ENCODE measurements around the gene MPG. TPM values are rescaled to one million over a fixed set of nuclear protein-coding genes. Genes with fewer than 3 reads are reported as not detected.

The MPG gene
- polyA plus RNA-seq, 1 of the 3 experiments (the other 2 are of a cell fraction): 98.3 TPM

- H4K20me1 ChIP-seq (ENCODE audit: insufficient read depth): no peaks in the 10 kb centered on the region
- H3K27me3 ChIP-seq (ENCODE audit: insufficient read depth): no peaks in the 10 kb centered on the region
- no peak for DNase-seq
- WGBS (ENCODE audit: low lambda C conversion rate): 93% methylated on average over 5 of the region's 5 CpGs
- no peak for TF ChIP-seq MAX (IDR thresholded peaks at IDR 0.05; ENCODE audit: low read depth)
- no peak for TF ChIP-seq YY1 (IDR thresholded peaks at IDR 0.05; ENCODE audit: low read depth)
- TF ChIP-seq TAF1 (IDR thresholded peaks at IDR 0.05; ENCODE audit: borderline replicate concordance, low read depth, low read length): no peak
- TF ChIP-seq USF2 (IDR thresholded peaks at IDR 0.05; ENCODE audit: borderline replicate concordance, low read depth, low read length): no peak
- no peak for TF ChIP-seq GABPA (IDR thresholded peaks at IDR 0.05; ENCODE audit: low read depth)
- no peak for TF ChIP-seq RCOR1 (IDR thresholded peaks at IDR 0.05; ENCODE audit: low read length)
- no peak for TF ChIP-seq TEAD4 (IDR thresholded peaks at IDR 0.05; ENCODE audit: borderline replicate concordance, insufficient read depth)
- no peak for TF ChIP-seq FOXJ3 (CRISPR knock-in tag; IDR thresholded peaks at IDR 0.05)
- no peak for TF ChIP-seq ELF1 (IDR thresholded peaks at IDR 0.05)
- TF ChIP-seq NFIC (IDR thresholded peaks at IDR 0.05; ENCODE audit: borderline replicate concordance): no peak
- CTCF ChIA-PET: interaction anchor here (0.7 to 27.8 kb wide), 8 partner anchors 7 to 258 kb away, joined by 3 to 793 read pairs (median 64); partner anchors contain the start of genes HBQ1 and RHBDF1
- no peaks in the 10 kb centered on the region; a peak in 1 of 4 replicates for H3K4me1 ChIP-seq (ENCODE audit: control insufficient read depth in 1 of 2, insufficient read depth in 2 of 2, low read depth in 1 of 2, low read length in 1 of 2)
- no peak overlapping the region for H2AFZ ChIP-seq (ENCODE audit: low read depth)
- H3K79me2 ChIP-seq (ENCODE audit: insufficient read depth): no peaks in the 10 kb centered on the region
- H3K36me3 ChIP-seq (replicated peaks in 1 of 2; ENCODE audit: control insufficient read depth in 1 of 2, insufficient read depth in 2 of 2, low read length in 1 of 2): peaks cover 5 to 6% of the 10 kb centered on the region in 2 experiments
- POLR2A ChIA-PET: no interaction called here
- no peak overlapping the region for H3K4me3 ChIP-seq (ENCODE audit: low read depth in 2 of 2, low read length in 1 of 2)
- H3K9me3 ChIP-seq: no peaks in the 10 kb centered on the region
- H3K9me2 ChIP-seq: no peaks in the 10 kb centered on the region
- no peak overlapping the region for H3K27ac ChIP-seq (ENCODE audit: low read depth in 2 of 2, low read length in 1 of 2)
- H3K4me2 ChIP-seq: no peak overlapping the region
- no peak overlapping the region for H3K9ac ChIP-seq
- H3F3A ChIP-seq (replicated peaks; ENCODE audit: insufficient read depth): no peaks in the 10 kb centered on the region
Observed at GRCh38 chr16:104355-104754, 26.3 kb downstream of the MPG start.

- Histone ChIP-seq H3K4me3 (ENCODE audit: low read depth in 2 of 2, low read length in 1 of 2) (no peak overlapping the region), H3K27ac (ENCODE audit: low read depth in 2 of 2, low read length in 1 of 2) (no peak overlapping the region), H2AFZ (ENCODE audit: low read depth) (no peak overlapping the region), H3K27me3 (ENCODE audit: insufficient read depth) (no peaks in the 10 kb centered on the region), H3K9ac (no peak overlapping the region), H4K20me1 (ENCODE audit: insufficient read depth) (no peaks in the 10 kb centered on the region), H3K4me2 (no peak overlapping the region), H3K9me2 (no peaks in the 10 kb centered on the region), H3K4me1 (ENCODE audit: control insufficient read depth in 1 of 2, insufficient read depth in 2 of 2, low read depth in 1 of 2, low read length in 1 of 2) (no peaks in the 10 kb centered on the region; a peak in 1 of 4 replicates), H3K9me3 (no peaks in the 10 kb centered on the region), H3F3A (replicated peaks; ENCODE audit: insufficient read depth) (no peaks in the 10 kb centered on the region), H3K36me3 (replicated peaks in 1 of 2; ENCODE audit: control insufficient read depth in 1 of 2, insufficient read depth in 2 of 2, low read length in 1 of 2) (peaks cover 6 to 11% of the 10 kb centered on the region in 2 experiments), H3K79me2 (ENCODE audit: insufficient read depth) (no peaks in the 10 kb centered on the region)
- DNase-seq: no peak
- WGBS (ENCODE audit: low lambda C conversion rate): 93% methylated on average over 3 of the region's 3 CpGs
- POLR2A ChIA-PET: no interaction called here
- CTCF ChIA-PET: interaction anchor here (0.7 to 27.8 kb wide), 8 partner anchors 8 to 257 kb away, joined by 3 to 793 read pairs (median 64); partner anchors contain the start of genes HBQ1 and RHBDF1
- TF ChIP-seq GATA2 (CRISPR knock-in tag; IDR thresholded peaks at IDR 0.05) (no peak), GABPA (IDR thresholded peaks at IDR 0.05; ENCODE audit: low read depth) (no peak), MXI1 (IDR thresholded peaks at IDR 0.05; ENCODE audit: low read depth, low read length) (no peak), EZH2phosphoT487 (IDR thresholded peaks at IDR 0.05; ENCODE audit: borderline replicate concordance, low read depth) (no peak), USF2 (IDR thresholded peaks at IDR 0.05; ENCODE audit: borderline replicate concordance, low read depth, low read length) (no peak), FOSL2 (IDR thresholded peaks at IDR 0.05; ENCODE audit: borderline replicate concordance, low read depth) (no peak), EP300 (IDR thresholded peaks at IDR 0.05; ENCODE audit: borderline replicate concordance in 1 of 2, low read depth in 1 of 2, low read length in 1 of 2) (no peak), POLR2AphosphoS5 (IDR thresholded peaks at IDR 0.05; ENCODE audit: low read depth, low read length) (no peak), RXRA (IDR thresholded peaks at IDR 0.05; ENCODE audit: borderline replicate concordance, low read depth) (no peak), RAD21 (IDR thresholded peaks at IDR 0.05; ENCODE audit: low read length) (no peak), MAX (IDR thresholded peaks at IDR 0.05; ENCODE audit: low read depth) (no peak)
Observed at GRCh38 chr16:104928-105327, 26.9 kb downstream of the MPG start.
